Body of pancreas (tissue), 4 donors: ENCODE data around the gene MTHFD1. TPM values are rescaled to one million over a fixed set of nuclear protein-coding genes. Genes with fewer than 3 reads are reported as not detected.
A peak's percentile ranks its signal among the peaks of the same experiment; 100 is the strongest.
"Not testable (repeated sequence)": the region's sequence is repeated elsewhere in the genome, so short reads cannot be mapped to it uniquely, and the experiment has no call there.

Experiments used
- ATAC-seq: fragments of 150-250 bp; one replicate; pipeline ENCODE4 v1.9.1; 2016
- DNase-seq, 4 donors: peaks; one replicate each; pipeline ENCODE4 v3.0.0-alpha.2; 2019
- H3K27ac ChIP-seq, 4 donors: fragments of 200-600 bp; sonication (generic); 1 replicate in 3 of 4; 2 replicates in 1 of 4; pipeline versions ENCODE4 v1.5.1 to v1.6.1; 2016 to 2019; ENCODE audit warnings: mild to moderate bottlenecking in 1 of 4, mixed read lengths in 1 of 4, moderate library complexity in 1 of 4
- H3K27me3 ChIP-seq, 2 donors: fragments of 200-600 bp; sonication (generic); one replicate each; pipeline ENCODE4 v1.6.0; 2016; ENCODE audit warnings: mild to moderate bottlenecking in 1 of 2
- H3K36me3 ChIP-seq, 2 donors: fragments of 200-600 bp; sonication (generic); replicated peaks in 1 of 2; 2 replicates each; pipeline ENCODE4 v1.5.1; 2016; ENCODE audit warnings: low read depth in 2 of 2; ENCODE audit not compliant: insufficient read depth in 1 of 2
- H3K4me1 ChIP-seq: fragments of 200-600 bp; sonication (generic); one replicate; pipeline ENCODE4 v1.6.0; 2016
- H3K4me3 ChIP-seq, 2 donors: fragments of 200-600 bp; sonication (generic); 1 replicate in 1 of 2; 2 replicates in 1 of 2; pipeline ENCODE4 v1.5.1; 2016 to 2019
- H3K9me3 ChIP-seq, 3 donors: fragments of 200-600 bp; sonication (generic); 1 replicate in 2 of 3; 2 replicates in 1 of 3; pipeline ENCODE4 v1.5.1; 2016
- POLR2A ChIP-seq, 3 donors: fragments of 450-650 bp; IDR thresholded peaks; one replicate each; pipeline ENCODE4 v1.6.1; 2016; ENCODE audit warnings: antibody characterized with exemption in 3 of 3, mild to moderate bottlenecking in 2 of 3
- WGBS, 2 donors: methylation state at CpG; one replicate each; pipeline ENCODE4 v1.1.5; 2017; 5-methylcytosine and 5-hydroxymethylcytosine counted together
- intact Hi-C: fragments of 100-400 bp; cut with DNase I; formaldehyde crosslinking; loops from one replicate; pipeline ENCODE4 v1.15.1; 2023
- total RNA-seq, 2 donors: library from RNA; depleted of rRNA; stranded (reverse); fragments of >200 nt; gene quantifications; one replicate each; pipeline ENCODE4 v1.1.0, GENCODE V29; 2016
- TF ChIP-seq, protein P1 (sequence below), 7 experiments: fragments of 450-650 bp in 4 of 7; fragments of 200-600 bp in 3 of 7; sonication (generic) in 3 of 7; IDR thresholded peaks; one replicate each; pipeline ENCODE4 v1.5.1; 2016 to 2019; ENCODE audit warnings: antibody characterized with exemption in 7 of 7

The MTHFD1 gene
- total RNA-seq, 2 donors from 2014 or later, result 20.2 to 29.3 TPM

DNA sequence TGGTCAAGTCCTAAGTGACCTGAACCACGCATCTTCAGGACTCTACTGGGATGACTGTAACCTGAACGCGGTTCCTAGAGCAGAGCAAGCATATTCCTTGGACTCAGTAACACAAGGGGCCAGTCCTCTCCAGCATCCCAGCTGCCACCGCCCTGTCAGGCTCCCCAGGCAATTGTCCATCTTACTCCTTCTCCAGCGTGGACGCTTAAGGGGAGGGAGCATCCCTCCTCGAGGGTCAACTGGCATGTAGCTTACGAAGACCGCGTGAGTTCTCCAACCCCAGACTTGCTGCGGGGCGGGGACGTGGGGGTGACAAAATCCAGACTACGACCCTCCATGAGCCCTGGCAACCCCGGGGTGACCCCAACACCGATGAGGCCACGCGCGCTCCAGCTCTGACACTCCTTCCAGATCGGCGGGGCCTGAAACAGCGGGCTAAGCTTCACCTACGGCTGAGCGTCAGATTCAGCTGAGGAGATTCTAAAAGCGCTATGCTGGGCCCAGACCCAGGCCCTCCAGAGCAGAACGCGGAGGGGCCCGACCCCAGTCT, 846 bp upstream of the MTHFD1 start:
- DNase-seq (no peak), ATAC-seq (no peak)
- Histone ChIP-seq H3K36me3 (no peaks in the 10 kb centered on the region), H3K4me3 (peak overlapping the region; percentile 57 to 61), H3K27me3 (no peaks in the 10 kb centered on the region), H3K27ac (peak overlapping the region; percentile 75 to 92 (median 84)), H3K4me1 (peaks cover 21% of the 10 kb centered on the region), H3K9me3 (no peaks in the 10 kb centered on the region)
- WGBS, 2 donors, result 3% methylated on average over 21 to 28 of the region's 28 CpGs
- TF ChIP-seq, protein P1, sequence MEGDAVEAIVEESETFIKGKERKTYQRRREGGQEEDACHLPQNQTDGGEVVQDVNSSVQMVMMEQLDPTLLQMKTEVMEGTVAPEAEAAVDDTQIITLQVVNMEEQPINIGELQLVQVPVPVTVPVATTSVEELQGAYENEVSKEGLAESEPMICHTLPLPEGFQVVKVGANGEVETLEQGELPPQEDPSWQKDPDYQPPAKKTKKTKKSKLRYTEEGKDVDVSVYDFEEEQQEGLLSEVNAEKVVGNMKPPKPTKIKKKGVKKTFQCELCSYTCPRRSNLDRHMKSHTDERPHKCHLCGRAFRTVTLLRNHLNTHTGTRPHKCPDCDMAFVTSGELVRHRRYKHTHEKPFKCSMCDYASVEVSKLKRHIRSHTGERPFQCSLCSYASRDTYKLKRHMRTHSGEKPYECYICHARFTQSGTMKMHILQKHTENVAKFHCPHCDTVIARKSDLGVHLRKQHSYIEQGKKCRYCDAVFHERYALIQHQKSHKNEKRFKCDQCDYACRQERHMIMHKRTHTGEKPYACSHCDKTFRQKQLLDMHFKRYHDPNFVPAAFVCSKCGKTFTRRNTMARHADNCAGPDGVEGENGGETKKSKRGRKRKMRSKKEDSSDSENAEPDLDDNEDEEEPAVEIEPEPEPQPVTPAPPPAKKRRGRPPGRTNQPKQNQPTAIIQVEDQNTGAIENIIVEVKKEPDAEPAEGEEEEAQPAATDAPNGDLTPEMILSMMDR (IDR thresholded peaks at IDR 0.05), result no peak
- TF ChIP-seq POLR2A (IDR thresholded peaks at IDR 0.05), result no peak
- intact Hi-C loops, result no loop called here

DNA sequence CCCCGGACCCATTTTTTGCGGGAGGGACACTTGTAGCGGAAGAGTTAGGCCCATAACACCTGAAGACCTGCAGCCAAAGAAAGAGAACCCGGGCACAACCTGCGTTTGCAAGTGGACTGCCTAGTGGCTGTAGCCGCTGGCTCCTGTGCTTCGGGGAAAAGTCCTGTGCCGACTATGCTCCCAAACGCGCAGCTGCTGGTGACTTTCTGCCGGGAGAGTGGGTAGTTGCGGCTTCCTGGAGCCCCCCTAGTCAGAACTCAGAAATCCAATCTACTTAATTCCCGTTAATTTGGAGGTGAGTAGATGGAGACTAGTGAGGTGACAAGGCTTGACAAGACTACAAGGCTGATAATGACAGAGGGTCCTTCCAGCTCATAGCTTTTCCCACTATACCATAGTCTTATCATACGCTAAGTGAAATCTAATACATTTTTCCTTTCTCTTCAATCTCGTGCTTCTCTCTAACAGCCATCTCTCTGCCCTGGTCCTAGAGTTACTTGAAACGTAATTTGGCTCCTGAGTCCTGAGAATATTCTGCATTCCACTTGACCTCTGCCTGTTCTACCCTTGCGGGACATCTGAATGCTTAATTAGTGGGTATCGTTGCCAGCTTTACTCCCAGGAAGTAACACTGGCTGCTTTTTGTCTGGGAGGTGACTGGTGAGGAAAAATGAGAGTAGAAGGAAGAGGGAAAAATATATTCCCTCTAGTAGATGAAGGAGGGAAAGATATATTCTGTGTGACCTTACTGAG, 556 bp downstream of the MTHFD1 start:
- Histone ChIP-seq H3K4me1 (peaks cover 26% of the 10 kb centered on the region), H3K27me3 (no peaks in the 10 kb centered on the region), H3K4me3 (peak overlapping the region; percentile 13 to 61), H3K9me3 (no peaks in the 10 kb centered on the region), H3K27ac (peak overlapping the region; percentile 66 to 92 (median 84)), H3K36me3 (no peaks in the 10 kb centered on the region)
- WGBS, 2 donors, result 0 to 1% methylated on average over 15 to 18 of the region's 18 CpGs
- TF ChIP-seq, protein P1 (IDR thresholded peaks at IDR 0.05), result no peak
- TF ChIP-seq POLR2A (IDR thresholded peaks at IDR 0.05), result no peak
- ATAC-seq, result peak; percentile 3
- DNase-seq, result peak in 3 of 4 donors; percentile 31 to 50 (median 46)
- intact Hi-C loops, result no loop called here

DNA sequence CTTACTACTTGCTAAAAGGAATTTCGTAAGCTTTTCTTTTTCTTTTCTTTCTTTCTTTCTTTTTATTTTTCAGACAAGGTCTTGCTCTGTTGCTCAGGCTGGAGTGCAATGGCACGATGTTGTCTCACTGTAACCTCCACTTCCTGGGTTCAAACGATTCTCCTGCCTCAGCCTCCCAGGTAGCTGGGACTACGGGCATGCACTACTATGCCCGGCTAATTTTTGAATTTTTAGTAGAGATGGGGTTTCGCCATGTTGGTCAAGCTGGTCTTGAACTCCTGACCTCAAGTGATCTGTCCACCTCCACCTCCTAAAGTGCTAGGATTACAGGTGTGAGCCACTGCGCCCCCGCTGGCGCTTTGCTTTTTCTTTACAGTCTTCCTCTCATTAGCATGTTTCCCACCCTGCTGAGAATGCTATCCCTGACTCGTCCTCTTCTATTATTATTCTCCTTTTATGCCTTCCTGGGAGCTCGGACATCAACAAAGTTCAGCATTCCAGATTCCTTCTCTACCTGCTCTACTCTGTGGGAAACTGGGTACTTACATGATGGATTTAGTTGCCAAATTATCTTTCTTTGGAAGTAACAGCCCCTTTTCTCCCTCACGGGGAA, 3.1 kb downstream of the MTHFD1 start:
- TF ChIP-seq, protein P1 (IDR thresholded peaks at IDR 0.05), result no peak
- TF ChIP-seq POLR2A (IDR thresholded peaks at IDR 0.05), result no peak
- Histone ChIP-seq H3K27me3 (no peaks in the 10 kb centered on the region), H3K4me1 (peaks cover 40% of the 10 kb centered on the region), H3K4me3 (no peak overlapping the region), H3K27ac (no peak overlapping the region), H3K36me3 (no peaks in the 10 kb centered on the region), H3K9me3 (no peaks in the 10 kb centered on the region)
- 89 to 92% methylated on average over 12 of the region's 12 CpGs for whole genome bisulfite sequencing, 2 donors
- ATAC-seq (no peak), DNase-seq (no peak)
- intact Hi-C loops, result no loop called here

DNA sequence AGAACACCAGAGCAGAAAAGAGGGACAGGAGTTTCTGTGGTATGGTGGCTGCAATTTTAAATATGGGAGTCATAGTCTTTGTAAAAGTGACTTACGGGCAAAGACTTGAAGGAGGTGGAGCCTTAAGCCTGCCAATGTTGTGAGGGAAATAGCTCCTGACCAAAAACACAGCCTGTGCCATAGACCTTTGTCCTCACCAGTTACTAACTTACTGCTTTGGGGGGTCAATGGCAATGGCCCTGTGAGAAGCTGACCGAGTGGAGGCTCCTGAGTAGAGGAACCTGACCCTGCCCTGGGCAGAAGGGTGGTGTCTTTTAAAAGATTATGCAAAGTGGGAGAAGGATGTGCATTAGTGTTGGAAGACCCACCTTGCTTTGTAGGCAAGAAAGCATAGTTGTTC, 3.8 kb downstream of the MTHFD1 start:
- H3K27me3 ChIP-seq, result no peaks in the 10 kb centered on the region
- H3K4me1 ChIP-seq, result peaks cover 36% of the 10 kb centered on the region
- 96% methylated on average over 2 of the region's 2 CpGs for WGBS, 2 donors
- intact Hi-C loops, result no loop called here
- DNase-seq, result no peak
- H3K9me3 ChIP-seq, result no peaks in the 10 kb centered on the region
- TF ChIP-seq, protein P1 (IDR thresholded peaks at IDR 0.05), result no peak
- TF ChIP-seq POLR2A (IDR thresholded peaks at IDR 0.05), result no peak
- no peak overlapping the region for H3K4me3 ChIP-seq
- H3K27ac ChIP-seq, result no peak overlapping the region
- no peak for ATAC-seq
- no peaks in the 10 kb centered on the region for H3K36me3 ChIP-seq

DNA sequence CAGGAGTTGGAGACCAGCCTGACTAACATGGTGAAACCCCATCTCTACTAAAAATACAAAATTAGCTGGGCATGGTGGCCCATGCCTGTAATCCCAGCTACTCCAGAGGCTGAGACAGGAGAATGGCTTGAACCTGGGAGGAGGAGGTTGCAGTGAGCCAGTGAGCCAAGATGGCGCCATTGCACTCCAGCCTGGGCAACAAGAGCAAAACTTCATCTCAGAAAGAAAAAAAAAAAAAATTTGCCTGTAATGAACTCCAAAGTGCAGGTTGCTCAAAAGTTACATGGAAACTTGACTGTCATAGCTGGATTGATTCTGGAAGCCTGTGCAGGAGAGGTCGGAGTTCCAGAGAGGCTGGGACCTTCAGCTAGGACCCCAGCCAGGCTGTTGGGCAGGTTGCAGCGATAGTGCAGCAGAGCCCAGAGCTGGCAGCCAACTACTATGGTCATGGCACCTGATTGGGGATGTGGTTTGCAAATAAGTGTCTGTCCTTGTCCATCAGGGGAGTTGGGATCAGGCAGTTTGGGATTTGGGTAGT, 5.1 kb downstream of the MTHFD1 start:
- H3K36me3 ChIP-seq, H3K9me3 ChIP-seq, DNase-seq, intact Hi-C loops, H3K27me3 ChIP-seq, H3K27ac ChIP-seq, H3K4me3 ChIP-seq, ATAC-seq: not testable (repeated sequence)
- peaks cover 31% of the 10 kb centered on the region for H3K4me1 ChIP-seq
- 91 to 100% methylated on average over 3 of the region's 3 CpGs for WGBS, 2 donors
